ENCODE measurements around the gene AQP9.
"Not testable (repeated sequence)": the region's sequence is repeated elsewhere in the genome, so short reads cannot be mapped to it uniquely, and the experiment has no call there.

AQP9 gene

DNA sequence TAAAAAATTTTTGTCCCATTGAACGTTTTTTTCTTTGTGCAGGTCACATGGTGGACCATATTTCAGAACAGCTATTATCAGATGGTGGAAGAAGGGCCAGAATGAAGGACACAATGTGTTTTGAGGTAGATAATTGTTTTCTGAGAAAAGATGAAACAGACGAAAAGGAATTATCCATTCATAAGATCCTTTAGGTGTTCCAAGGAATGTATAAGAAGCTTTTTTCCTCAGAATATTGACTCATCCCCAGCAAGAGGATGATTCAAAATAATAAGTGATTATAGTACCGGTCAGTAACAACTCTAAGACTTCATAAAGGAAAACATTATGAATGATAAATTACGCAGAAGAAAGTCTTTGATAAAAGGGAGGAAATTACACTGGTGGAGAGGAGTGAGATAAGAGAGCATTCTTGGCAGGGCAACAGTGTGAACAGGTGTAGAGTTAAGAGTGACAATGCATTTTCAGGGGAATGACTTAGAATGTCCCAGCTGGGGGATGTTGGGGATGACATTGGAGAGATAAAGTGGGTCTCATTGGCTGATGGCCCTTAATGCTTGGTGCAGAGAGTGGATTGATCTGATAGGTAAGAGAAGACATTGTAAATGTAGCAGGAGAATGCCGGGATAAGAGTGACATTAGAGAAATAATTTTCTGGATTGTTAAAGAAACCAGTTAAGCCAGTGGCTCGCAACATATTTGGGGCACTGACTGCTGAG lies 27.0 kb upstream of the AQP9 start:
- TF ChIP-seq, protein P1, sequence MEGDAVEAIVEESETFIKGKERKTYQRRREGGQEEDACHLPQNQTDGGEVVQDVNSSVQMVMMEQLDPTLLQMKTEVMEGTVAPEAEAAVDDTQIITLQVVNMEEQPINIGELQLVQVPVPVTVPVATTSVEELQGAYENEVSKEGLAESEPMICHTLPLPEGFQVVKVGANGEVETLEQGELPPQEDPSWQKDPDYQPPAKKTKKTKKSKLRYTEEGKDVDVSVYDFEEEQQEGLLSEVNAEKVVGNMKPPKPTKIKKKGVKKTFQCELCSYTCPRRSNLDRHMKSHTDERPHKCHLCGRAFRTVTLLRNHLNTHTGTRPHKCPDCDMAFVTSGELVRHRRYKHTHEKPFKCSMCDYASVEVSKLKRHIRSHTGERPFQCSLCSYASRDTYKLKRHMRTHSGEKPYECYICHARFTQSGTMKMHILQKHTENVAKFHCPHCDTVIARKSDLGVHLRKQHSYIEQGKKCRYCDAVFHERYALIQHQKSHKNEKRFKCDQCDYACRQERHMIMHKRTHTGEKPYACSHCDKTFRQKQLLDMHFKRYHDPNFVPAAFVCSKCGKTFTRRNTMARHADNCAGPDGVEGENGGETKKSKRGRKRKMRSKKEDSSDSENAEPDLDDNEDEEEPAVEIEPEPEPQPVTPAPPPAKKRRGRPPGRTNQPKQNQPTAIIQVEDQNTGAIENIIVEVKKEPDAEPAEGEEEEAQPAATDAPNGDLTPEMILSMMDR (IDR thresholded peaks at IDR 0.05; ENCODE audit: insufficient read depth, missing control alignments) = no peak
- FAIRE-seq = no peak

DNA sequence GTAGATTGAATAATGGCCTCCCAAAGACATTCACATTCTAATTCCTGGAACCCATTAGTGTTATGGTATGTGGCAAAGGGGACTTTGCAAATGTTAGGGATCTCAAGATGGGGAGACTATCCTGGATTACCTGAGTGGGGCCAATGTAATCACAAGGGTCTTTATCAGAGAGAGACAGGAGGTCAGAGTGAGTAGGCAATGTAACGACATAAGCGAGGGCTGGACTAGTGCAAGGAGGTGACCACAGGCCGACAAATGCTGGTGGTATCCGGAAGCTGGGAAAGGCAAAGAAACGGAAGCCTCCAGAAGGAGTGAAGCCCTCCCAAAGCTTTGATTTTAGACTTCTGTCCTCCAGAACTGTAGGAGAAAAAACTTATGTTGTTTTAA lies 26.5 kb upstream of the AQP9 start:
- TF ChIP-seq, protein P1 (IDR thresholded peaks at IDR 0.05; ENCODE audit: insufficient read depth, missing control alignments) = no peak
- FAIRE-seq = no peak
- DNase-seq (ENCODE audit: insufficient read length, low spot score) = no peak

More for the DNA sequence above, 27.0 kb upstream of the AQP9 start:
- DNase-seq (ENCODE audit: insufficient read length, low spot score) = no peak

DNA sequence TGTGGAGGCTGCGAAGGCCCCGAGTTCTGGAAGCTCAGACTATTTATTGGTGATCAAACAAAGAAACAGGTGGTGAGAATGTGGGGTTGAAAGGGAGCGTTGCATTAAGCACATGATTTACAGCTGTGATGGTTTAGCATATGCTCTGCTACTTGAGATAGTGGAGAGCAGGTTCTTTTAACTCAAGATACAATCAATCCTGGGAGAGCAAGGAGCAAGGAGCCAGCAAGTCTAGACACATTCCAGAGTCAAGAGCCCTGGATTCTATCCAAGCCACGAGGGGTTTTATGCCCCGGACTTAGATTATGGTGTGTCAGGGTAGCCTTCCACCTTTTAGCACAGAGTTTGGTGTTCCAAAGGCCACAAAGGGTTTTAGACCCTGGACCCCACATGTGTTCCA lies 24.8 kb upstream of the AQP9 start:
- FAIRE-seq; DNase-seq (ENCODE audit: insufficient read length, low spot score): not testable (repeated sequence)

DNA sequence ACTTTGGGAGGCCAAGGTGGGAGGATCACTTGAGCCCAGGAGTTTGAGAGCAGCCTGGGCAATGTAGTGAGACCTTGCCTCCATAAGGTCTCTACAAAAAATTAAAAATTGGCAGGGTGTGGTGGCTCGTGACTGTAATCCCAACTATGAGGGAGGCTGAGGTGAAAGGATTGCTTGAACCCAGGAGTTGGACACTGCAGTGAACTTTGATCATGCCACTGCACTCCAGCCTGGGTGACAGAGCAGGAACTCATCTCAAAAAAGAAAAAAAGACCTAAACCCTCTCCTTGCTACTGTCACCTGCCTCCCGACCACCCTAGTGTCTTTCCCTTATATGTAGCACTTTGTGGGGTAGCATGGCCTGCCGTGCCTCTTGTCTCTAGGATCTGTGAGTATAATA lies 23.8 kb upstream of the AQP9 start:
- TF ChIP-seq, protein P1 (IDR thresholded peaks at IDR 0.05; ENCODE audit: insufficient read depth, missing control alignments) = no peak
- FAIRE-seq (no peak), DNase-seq (ENCODE audit: insufficient read length, low spot score) (no peak)

DNA sequence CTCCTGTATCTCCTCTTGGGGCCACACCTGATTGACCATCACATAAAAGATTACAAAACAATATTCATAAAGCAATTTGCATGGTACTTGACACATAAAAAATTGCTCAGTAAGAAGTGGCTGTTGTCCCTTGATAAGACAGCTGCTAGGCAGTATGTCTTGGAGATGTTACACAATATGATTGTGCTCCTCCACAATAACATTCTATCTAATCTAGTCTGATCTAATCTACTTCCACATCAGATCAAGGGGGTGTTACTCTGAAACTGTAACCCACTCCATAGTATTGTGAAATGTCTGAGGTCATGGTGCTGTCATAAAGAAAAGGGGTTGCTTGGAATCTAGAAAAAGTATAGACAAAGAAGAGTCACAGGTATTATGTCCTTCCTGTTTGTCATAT lies 23.4 kb upstream of the AQP9 start:
- DNase-seq (ENCODE audit: insufficient read length, low spot score) (no peak), FAIRE-seq (no peak)
- TF ChIP-seq, protein P1 (IDR thresholded peaks at IDR 0.05; ENCODE audit: insufficient read depth, missing control alignments) = no peak

DNA sequence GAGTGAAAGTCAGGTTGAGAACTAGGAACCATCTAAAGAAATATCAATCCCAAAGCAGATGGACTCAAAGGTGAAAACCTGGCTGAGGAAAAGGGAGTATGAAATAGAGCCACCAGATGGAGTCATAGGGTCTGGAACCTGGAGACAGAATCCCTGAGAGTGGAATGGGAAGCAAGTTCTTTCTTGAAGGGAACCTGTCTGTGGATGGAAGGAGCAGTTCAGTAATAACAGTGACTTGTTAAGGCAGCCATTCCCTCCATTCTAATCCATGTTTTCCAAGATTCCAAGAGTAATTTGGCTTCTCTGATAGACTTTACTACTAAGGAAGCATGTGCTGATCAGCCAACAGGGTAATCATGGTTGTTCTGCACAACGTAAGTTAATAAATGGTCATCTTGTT lies 22.5 kb upstream of the AQP9 start:
- TF ChIP-seq, protein P1 (IDR thresholded peaks at IDR 0.05; ENCODE audit: insufficient read depth, missing control alignments) = no peak
- DNase-seq (ENCODE audit: insufficient read length, low spot score) (no peak), FAIRE-seq (no peak)

DNA sequence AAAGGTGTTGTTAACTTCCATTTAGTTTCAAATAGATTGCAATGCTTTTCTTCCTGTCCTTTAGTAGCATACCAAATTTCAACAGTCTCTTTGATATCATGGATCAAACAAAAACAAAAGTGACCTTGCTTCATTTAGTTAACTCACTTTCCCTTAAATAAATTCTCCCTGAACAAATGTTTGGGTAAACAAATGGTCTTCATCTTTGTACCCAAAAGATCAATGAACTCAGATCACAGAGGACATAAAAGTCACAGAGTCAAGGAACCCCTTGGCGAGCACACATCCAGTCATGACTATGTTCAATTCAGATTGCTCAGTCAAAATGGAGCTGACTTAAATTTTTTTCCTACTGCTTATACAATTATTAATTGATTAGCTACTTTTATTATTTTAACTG lies 20.6 kb upstream of the AQP9 start:
- DNase-seq (ENCODE audit: insufficient read length, low spot score) (no peak), FAIRE-seq (no peak)
- TF ChIP-seq, protein P1 (IDR thresholded peaks at IDR 0.05; ENCODE audit: insufficient read depth, missing control alignments) = no peak

DNA sequence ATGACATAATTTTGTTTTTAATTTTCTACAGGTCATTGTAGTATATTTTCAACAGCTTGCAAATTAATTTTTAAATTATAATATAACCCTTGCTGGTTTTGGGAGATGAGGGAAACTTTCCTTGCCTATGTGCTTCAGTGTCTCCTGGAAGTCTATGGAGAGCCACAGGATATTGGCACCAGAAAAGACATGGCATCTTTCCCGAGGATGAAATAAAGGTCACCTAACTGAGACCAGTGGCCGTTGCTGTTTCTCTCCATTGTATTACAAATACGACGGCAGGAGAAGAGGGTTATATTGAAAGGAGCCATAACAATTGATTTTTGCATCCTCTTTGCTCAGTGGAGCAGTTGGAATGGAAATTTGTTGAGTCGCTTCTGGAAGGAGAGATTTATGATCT lies 19.9 kb upstream of the AQP9 start:
- FAIRE-seq (no peak), DNase-seq (ENCODE audit: insufficient read length, low spot score) (no peak)
- TF ChIP-seq, protein P1 (IDR thresholded peaks at IDR 0.05; ENCODE audit: insufficient read depth, missing control alignments) = no peak
